ENCODE results near the gene YARS1.

The YARS1 gene

GRCh38 chr1:32744071-32744425 is 73.1 kb downstream of the YARS1 start:
- DNase-seq (ENCODE audit: low spot score) = no peak

- no peak for DNase-seq (ENCODE audit: low spot score)
These were observed 73.6 kb downstream of the YARS1 start for GRCh38 chr1:32743380-32744070.

- no peak for DNase-seq (ENCODE audit: low spot score)
These were observed 74.2 kb downstream of the YARS1 start for GRCh38 chr1:32742956-32743355.

- no peak for DNase-seq (ENCODE audit: low spot score)
These were observed 74.8 kb downstream of the YARS1 start for GRCh38 chr1:32742199-32742947.

- no peak for DNase-seq (ENCODE audit: low spot score)
These were observed 75.6 kb downstream of the YARS1 start for GRCh38 chr1:32741413-32742198.

GRCh38 chr1:32741059-32741412 is 76.1 kb downstream of the YARS1 start:
- DNase-seq (ENCODE audit: low spot score) = no peak

GRCh38 chr1:32736812-32737791 is 80.1 kb downstream of the YARS1 start:
- DNase-seq (ENCODE audit: low spot score) = no peak

- DNase-seq (ENCODE audit: low spot score) = no peak
These were observed 83.4 kb downstream of the YARS1 start for GRCh38 chr1:32733582-32734321.

- DNase-seq (ENCODE audit: low spot score) = no peak
These were observed 87.7 kb downstream of the YARS1 start for GRCh38 chr1:32729254-32730046.

- no peak for DNase-seq (ENCODE audit: low spot score)
These were observed 88.6 kb downstream of the YARS1 start for GRCh38 chr1:32728413-32729077.

GRCh38 chr1:32727876-32728275 is 89.3 kb downstream of the YARS1 start:
- no peak for DNase-seq (ENCODE audit: low spot score)

- no peak for DNase-seq (ENCODE audit: low spot score)
These were observed 91.6 kb downstream of the YARS1 start for GRCh38 chr1:32725615-32725982.

All from left forelimb (tissue), 1 donor.